Activated naive CD4-positive, alpha-beta T cell treated with anti-CD3 and anti-CD28 coated beads, Interleukin-2, amount 50 U/mL, for 72 hours (primary cell): ENCODE measurements around the gene CATSPER4. TPM values are rescaled to one million over a fixed set of nuclear protein-coding genes. Genes with fewer than 3 reads are reported as not detected.

Source experiments
- ATAC-seq, 2 donors: fragments of 150-1000 bp; cut with Tn5 transposase; 2 replicates each; pipeline ENCODE4 v1.10.0; 2021; ENCODE audit warnings: mild to moderate bottlenecking in 2 of 2, moderate library complexity in 2 of 2
- DNase-seq, 2 donors: peaks; one replicate each; pipeline ENCODE4 v3.0.0; 2021 to 2022; ENCODE audit warnings: low spot score in 2 of 2
- H3K27ac Mint-ChIP-seq, 2 donors: one replicate each; pipeline ENCODE4 v1.8.0; 2022; ENCODE audit warnings: mild to moderate bottlenecking in 2 of 2, mixed read lengths in 2 of 2
- H3K36me3 Mint-ChIP-seq, 2 donors: one replicate each; pipeline ENCODE4 v1.8.0; 2022; ENCODE audit warnings: mixed read lengths in 2 of 2
- H3K9me3 Mint-ChIP-seq, 2 donors: one replicate each; pipeline ENCODE4 v1.8.0; 2022; ENCODE audit warnings: mixed read lengths in 2 of 2
- total RNA-seq, 2 donors: library from RNA; stranded (reverse); gene quantifications; one replicate each; pipeline ENCODE4 v1.2.3, GENCODE V29; 2022

CATSPER4 gene
- not detected for total RNA-seq

DNA sequence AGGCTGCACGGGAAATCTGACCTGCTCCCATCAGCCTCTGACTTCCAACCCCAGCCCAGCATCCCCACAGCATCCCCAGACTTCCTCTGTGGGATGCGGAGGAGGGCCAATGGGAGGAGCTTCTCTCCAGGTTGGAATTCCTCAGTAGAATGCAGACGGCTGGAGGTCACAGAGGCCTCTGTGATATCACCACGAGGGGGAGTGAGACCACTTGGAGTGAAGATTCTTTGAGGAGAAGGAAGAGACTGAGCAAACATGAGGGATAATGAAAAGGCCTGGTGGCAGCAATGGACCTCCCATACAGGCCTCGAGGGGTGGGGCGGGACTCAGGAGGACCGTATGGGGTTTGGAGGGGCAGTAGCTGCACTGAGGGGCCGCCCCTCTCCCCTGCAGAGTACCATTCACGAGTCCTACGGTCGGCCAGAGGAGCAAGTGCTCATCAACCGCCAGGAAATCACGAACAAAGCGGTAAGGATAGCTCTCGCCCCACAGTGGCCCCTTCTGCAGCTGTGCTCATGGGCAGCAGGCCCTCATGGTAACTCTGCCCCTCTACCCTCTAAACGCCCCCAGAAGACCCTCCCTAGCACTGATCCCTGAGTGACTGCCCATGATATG is at the start of gene CATSPER4:
CATSPER4 (plus strand) TSS at position 230 of the 615 bp plus-strand sequence; CDS start at position 256, 26 bp downstream.
- H3K36me3 Mint-ChIP-seq: no peaks in the 10 kb centered on the region
- peak within 1 kb of the TSS; percentile 18 to 28 for H3K27ac Mint-ChIP-seq
- no peak for ATAC-seq
- no peak for DNase-seq
- no peaks in the 10 kb centered on the region for H3K9me3 Mint-ChIP-seq

- H3K27ac Mint-ChIP-seq: no peak overlapping the region
- H3K36me3 Mint-ChIP-seq: no peaks in the 10 kb centered on the region
- H3K9me3 Mint-ChIP-seq: no peaks in the 10 kb centered on the region
- DNase-seq (no peak), ATAC-seq (no peak)
Measured at GRCh38 chr1:26142159-26142558, 48.2 kb upstream of the CATSPER4 start.

GRCh38 chr1:26145041-26145959 is 45.1 kb upstream of the CATSPER4 start:
- H3K36me3 Mint-ChIP-seq: no peaks in the 10 kb centered on the region
- no peak overlapping the region for H3K27ac Mint-ChIP-seq
- ATAC-seq: peak; percentile 94 to 96
- no peaks in the 10 kb centered on the region for H3K9me3 Mint-ChIP-seq
- DNase-seq: peak; percentile 73 to 74

- Mint-ChIP-seq H3K36me3 (no peaks in the 10 kb centered on the region), H3K9me3 (no peaks in the 10 kb centered on the region)
Measured at GRCh38 chr1:26145960-26146294, 44.5 kb upstream of the CATSPER4 start.

DNA sequence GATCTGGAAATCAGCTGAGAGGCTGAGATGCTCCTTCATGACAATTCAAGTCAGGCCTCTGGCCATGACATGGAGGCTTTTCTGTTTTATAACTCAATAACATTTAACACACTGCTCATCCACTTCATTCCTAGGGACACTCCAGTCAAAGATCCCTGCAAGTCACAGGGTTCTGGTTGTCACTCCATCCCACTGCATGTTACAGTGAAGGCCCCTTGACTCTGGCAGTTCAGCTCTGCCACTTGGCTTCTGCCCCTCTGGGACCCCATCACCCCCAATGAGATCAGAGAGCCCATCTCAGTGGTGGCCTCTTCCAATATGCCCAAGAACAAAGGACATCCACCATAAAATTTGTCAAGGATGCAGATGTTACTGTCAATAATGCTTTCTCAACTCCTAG is 41.5 kb upstream of the CATSPER4 start:
- no peak for DNase-seq
- H3K27ac Mint-ChIP-seq: no peak overlapping the region
- no peaks in the 10 kb centered on the region for H3K9me3 Mint-ChIP-seq
- no peak for ATAC-seq
- no peaks in the 10 kb centered on the region for H3K36me3 Mint-ChIP-seq

More at GRCh38 chr1:26145960-26146294, 44.5 kb upstream of the CATSPER4 start:
- ATAC-seq (no peak), DNase-seq (no peak)
- H3K27ac Mint-ChIP-seq: no peak overlapping the region

- Mint-ChIP-seq H3K36me3 (no peaks in the 10 kb centered on the region), H3K27ac (no peak overlapping the region), H3K9me3 (no peaks in the 10 kb centered on the region)
- DNase-seq: peak in 1 of 2 donors; percentile 0
- ATAC-seq: no peak
Measured at GRCh38 chr1:26153966-26154532, 36.4 kb upstream of the CATSPER4 start.

DNA sequence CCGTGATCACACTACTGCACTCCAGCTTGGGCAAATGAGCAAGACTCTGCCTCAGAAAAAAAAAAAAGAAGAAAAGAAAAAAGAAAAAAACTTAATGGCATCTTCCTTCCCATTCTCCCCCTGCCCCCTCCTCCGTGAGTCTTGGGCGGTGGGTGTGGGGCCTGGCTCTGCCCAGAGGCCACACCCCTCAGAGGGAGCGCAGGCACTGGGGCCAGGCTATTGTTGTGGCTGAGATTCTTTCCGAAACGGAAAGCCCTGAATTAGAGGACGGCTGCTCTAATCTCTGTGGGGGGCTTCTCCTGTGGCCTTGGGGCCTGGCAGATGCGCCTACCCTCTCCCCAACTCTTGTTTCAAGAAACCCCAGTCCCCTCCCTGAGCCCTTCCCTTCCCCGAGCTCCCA is 35.7 kb upstream of the CATSPER4 start:
- H3K27ac Mint-ChIP-seq: no peak overlapping the region
- no peaks in the 10 kb centered on the region for H3K9me3 Mint-ChIP-seq
- H3K36me3 Mint-ChIP-seq: no peaks in the 10 kb centered on the region
- DNase-seq: no peak
- ATAC-seq: no peak

GRCh38 chr1:26155370-26156284 is 34.8 kb upstream of the CATSPER4 start:
- no peak overlapping the region for H3K27ac Mint-ChIP-seq
- no peaks in the 10 kb centered on the region for H3K9me3 Mint-ChIP-seq
- DNase-seq (no peak), ATAC-seq (no peak)
- H3K36me3 Mint-ChIP-seq: no peaks in the 10 kb centered on the region

DNA sequence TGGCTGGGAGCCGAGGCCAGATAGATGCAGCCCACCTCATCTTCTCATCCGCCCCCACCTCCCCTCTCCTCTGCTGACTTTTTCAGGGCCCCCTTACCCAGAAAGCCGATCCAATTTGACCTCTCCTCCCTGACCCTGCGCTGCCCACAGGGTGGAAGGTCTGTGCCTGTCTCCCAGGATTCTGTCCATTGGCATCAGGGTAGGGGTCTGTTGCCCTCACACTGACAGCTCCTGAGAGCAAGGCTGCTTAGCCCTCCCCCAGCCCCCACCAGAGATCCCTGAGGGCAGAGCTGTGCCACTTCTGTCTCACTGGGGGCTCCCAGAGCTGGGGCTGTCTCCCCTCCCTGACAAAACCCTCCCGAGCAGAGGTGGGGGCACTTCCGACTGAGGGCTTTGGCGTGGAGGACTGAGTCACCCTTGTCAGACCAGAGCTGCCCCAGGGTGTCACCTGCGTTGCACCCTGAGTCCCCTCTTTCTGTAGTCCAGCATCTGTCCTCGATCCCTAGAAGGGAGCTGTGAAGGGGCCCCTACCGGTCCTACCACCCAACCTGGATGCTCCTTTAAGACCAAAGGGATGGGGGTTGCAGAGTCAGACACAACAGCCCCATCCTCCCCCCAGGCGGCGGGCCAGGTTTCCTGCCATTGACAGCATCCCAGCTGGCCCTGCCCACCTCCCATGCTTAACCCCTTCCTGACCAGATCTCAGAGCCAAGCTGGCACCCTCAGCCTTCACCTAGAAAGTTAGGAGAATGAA is 33.9 kb upstream of the CATSPER4 start:
- DNase-seq: no peak
- no peak overlapping the region for H3K27ac Mint-ChIP-seq
- no peaks in the 10 kb centered on the region for H3K9me3 Mint-ChIP-seq
- no peak for ATAC-seq
- H3K36me3 Mint-ChIP-seq: no peaks in the 10 kb centered on the region

GRCh38 chr1:26158271-26158907 is 32.0 kb upstream of the CATSPER4 start:
- ATAC-seq: no peak
- DNase-seq: no peak
- Mint-ChIP-seq H3K27ac (no peak overlapping the region), H3K36me3 (no peaks in the 10 kb centered on the region), H3K9me3 (no peaks in the 10 kb centered on the region)

DNA sequence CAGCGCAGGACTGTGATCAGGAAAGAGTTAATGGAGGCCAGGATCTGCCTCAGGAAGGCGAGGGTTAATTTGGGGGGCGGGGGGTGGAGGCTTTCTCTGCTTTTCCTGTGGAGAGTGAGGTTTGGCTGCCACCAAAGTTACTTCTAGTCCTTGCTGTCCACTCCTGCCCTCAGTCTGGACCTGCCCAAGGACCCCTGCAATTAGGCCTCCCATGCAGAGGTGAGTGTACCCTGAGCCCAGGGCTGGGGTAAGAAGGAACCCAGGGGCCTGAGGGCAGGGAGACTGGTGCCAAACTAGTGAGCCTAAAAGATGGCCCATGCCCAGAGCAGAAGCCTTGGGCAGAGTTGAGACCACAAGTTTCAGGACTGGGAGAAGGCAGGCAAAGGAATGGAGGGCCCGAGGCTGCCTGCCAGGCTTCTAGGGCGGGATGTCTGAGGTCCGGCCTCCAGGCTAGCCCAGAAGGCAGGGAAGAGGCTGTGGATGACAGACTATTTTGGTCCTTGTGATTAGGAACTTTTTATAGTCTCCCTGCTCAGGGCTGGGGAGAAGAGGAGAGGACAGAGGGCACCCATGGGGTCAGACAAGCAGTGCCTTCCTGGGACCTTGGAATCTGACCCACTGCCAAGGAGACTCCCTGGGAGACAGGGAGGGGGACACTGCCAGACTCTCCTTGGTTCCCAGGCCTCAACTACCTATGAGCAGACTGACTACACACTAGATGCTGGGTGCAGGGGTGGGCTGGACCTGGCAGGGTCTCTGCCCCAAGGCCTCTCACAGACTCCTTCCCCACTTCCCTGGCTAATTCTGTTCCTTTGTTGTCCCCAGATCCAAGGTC is 31.3 kb upstream of the CATSPER4 start, which contains the start of gene FAM110D:
FAM110D (plus strand) TSS at position 172 of the 835 bp plus-strand sequence. CDS start 2,213 bp downstream, outside the sequence.
- H3K36me3 Mint-ChIP-seq: no peaks in the 10 kb centered on the region
- ATAC-seq (no peak), DNase-seq (no peak)
- no peak within 1 kb of the TSS for H3K27ac Mint-ChIP-seq
- no peaks in the 10 kb centered on the region for H3K9me3 Mint-ChIP-seq

DNA sequence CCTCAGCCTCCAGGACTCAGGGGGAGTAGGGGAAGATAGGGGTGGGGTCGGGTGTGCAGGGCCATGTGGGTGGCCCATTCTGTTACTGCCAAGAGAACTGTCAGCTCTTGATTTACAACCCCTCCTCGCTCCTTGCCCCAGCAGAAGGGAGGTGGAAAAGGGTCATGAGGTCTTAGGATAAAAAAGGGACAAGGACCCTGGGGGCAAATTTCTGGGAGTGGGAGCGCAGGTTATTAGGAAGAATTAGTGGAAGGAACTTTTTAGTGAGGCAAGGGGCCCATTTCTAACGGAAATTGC is 30.7 kb upstream of the CATSPER4 start:
- no peak for DNase-seq
- no peak for ATAC-seq
- Mint-ChIP-seq H3K9me3 (no peaks in the 10 kb centered on the region), H3K36me3 (no peaks in the 10 kb centered on the region), H3K27ac (no peak overlapping the region)

GRCh38 chr1:26160527-26161414 is 29.6 kb upstream of the CATSPER4 start:
- Mint-ChIP-seq H3K36me3 (no peaks in the 10 kb centered on the region), H3K9me3 (no peaks in the 10 kb centered on the region), H3K27ac (no peak overlapping the region)
- DNase-seq: no peak
- no peak for ATAC-seq
